Measurements from ENCODE around the gene NFYC.

DNA sequence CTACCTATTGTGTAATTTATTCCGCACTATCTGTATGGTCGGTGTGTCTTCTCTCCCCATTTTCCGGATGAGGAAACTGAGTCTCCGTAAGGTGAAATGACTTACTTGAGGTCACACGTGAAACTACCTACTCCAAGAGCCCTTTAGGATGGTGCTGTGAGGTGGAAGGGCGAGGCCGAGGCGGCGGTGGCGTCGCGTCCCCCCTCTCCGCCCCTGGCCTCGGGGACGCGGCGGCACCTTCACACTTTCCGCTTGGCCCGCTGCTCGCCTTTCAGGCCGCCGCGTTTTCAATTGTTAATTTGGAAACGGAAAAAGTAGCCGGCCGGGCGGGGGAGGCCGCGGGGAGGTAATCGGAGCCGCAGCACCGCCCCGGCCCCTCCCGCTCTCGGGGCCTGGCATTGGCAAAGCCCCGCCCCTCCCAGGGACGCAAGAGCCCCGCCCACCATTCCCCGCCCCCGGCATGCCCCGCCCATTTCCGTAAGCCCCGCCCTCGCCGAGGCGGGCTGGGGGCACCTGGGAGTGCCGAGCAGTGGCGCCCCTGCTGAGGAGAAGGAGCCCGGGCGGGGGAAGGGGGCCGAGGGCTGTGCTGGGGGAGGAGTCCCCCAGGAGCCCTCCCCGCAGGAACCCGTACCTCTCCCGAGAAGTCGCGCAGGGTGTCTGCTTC is 110.7 kb downstream of the NFYC start:
- no peak for TF ChIP-seq EZH2 (IDR thresholded peaks at IDR 0.05; ENCODE audit: borderline replicate concordance, low read depth, low read length, poor library complexity, severe bottlenecking)
- TF ChIP-seq, protein P1, sequence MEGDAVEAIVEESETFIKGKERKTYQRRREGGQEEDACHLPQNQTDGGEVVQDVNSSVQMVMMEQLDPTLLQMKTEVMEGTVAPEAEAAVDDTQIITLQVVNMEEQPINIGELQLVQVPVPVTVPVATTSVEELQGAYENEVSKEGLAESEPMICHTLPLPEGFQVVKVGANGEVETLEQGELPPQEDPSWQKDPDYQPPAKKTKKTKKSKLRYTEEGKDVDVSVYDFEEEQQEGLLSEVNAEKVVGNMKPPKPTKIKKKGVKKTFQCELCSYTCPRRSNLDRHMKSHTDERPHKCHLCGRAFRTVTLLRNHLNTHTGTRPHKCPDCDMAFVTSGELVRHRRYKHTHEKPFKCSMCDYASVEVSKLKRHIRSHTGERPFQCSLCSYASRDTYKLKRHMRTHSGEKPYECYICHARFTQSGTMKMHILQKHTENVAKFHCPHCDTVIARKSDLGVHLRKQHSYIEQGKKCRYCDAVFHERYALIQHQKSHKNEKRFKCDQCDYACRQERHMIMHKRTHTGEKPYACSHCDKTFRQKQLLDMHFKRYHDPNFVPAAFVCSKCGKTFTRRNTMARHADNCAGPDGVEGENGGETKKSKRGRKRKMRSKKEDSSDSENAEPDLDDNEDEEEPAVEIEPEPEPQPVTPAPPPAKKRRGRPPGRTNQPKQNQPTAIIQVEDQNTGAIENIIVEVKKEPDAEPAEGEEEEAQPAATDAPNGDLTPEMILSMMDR (conservative IDR thresholded peaks at IDR 0.05; ENCODE audit: low read depth, low read length) = no peak
